ENCODE results near the gene HOXC9. TPM values are rescaled to one million over a fixed set of nuclear protein-coding genes. Genes with fewer than 3 reads are reported as not detected.

The HOXC9 gene
- total and polyA plus RNA-seq, 9 of the 15 experiments (the other 6 are each of a cell fraction or from before 2014, with no cell fraction given): 1.1 to 10.5 (median 9.3) TPM

DNA sequence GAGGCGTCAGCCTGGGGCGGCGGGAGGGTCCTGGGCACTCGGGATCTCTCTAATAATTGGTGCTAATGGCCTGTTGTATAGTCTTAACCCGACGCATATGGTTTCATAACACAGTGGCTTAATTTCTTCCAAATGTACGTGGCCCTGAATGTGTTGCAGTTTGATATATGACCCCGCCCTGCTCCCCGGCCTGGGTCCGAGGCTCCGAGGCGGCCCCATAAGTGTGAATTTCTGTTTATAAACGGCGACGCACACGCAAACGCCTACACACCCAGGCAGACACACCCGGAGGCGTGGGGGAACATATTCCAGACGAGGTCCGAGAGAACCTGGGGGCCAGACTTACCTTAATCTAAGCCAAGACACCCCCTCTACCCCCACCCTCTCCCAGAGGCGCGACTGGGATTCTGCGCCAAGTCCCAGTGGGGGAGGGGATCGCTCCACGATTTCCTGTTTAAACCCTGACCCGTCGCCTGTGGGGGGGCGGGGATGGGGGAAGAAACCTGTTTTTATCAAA lies 18.6 kb downstream of the HOXC9 start (continued):
- TF ChIP-seq, protein P1, sequence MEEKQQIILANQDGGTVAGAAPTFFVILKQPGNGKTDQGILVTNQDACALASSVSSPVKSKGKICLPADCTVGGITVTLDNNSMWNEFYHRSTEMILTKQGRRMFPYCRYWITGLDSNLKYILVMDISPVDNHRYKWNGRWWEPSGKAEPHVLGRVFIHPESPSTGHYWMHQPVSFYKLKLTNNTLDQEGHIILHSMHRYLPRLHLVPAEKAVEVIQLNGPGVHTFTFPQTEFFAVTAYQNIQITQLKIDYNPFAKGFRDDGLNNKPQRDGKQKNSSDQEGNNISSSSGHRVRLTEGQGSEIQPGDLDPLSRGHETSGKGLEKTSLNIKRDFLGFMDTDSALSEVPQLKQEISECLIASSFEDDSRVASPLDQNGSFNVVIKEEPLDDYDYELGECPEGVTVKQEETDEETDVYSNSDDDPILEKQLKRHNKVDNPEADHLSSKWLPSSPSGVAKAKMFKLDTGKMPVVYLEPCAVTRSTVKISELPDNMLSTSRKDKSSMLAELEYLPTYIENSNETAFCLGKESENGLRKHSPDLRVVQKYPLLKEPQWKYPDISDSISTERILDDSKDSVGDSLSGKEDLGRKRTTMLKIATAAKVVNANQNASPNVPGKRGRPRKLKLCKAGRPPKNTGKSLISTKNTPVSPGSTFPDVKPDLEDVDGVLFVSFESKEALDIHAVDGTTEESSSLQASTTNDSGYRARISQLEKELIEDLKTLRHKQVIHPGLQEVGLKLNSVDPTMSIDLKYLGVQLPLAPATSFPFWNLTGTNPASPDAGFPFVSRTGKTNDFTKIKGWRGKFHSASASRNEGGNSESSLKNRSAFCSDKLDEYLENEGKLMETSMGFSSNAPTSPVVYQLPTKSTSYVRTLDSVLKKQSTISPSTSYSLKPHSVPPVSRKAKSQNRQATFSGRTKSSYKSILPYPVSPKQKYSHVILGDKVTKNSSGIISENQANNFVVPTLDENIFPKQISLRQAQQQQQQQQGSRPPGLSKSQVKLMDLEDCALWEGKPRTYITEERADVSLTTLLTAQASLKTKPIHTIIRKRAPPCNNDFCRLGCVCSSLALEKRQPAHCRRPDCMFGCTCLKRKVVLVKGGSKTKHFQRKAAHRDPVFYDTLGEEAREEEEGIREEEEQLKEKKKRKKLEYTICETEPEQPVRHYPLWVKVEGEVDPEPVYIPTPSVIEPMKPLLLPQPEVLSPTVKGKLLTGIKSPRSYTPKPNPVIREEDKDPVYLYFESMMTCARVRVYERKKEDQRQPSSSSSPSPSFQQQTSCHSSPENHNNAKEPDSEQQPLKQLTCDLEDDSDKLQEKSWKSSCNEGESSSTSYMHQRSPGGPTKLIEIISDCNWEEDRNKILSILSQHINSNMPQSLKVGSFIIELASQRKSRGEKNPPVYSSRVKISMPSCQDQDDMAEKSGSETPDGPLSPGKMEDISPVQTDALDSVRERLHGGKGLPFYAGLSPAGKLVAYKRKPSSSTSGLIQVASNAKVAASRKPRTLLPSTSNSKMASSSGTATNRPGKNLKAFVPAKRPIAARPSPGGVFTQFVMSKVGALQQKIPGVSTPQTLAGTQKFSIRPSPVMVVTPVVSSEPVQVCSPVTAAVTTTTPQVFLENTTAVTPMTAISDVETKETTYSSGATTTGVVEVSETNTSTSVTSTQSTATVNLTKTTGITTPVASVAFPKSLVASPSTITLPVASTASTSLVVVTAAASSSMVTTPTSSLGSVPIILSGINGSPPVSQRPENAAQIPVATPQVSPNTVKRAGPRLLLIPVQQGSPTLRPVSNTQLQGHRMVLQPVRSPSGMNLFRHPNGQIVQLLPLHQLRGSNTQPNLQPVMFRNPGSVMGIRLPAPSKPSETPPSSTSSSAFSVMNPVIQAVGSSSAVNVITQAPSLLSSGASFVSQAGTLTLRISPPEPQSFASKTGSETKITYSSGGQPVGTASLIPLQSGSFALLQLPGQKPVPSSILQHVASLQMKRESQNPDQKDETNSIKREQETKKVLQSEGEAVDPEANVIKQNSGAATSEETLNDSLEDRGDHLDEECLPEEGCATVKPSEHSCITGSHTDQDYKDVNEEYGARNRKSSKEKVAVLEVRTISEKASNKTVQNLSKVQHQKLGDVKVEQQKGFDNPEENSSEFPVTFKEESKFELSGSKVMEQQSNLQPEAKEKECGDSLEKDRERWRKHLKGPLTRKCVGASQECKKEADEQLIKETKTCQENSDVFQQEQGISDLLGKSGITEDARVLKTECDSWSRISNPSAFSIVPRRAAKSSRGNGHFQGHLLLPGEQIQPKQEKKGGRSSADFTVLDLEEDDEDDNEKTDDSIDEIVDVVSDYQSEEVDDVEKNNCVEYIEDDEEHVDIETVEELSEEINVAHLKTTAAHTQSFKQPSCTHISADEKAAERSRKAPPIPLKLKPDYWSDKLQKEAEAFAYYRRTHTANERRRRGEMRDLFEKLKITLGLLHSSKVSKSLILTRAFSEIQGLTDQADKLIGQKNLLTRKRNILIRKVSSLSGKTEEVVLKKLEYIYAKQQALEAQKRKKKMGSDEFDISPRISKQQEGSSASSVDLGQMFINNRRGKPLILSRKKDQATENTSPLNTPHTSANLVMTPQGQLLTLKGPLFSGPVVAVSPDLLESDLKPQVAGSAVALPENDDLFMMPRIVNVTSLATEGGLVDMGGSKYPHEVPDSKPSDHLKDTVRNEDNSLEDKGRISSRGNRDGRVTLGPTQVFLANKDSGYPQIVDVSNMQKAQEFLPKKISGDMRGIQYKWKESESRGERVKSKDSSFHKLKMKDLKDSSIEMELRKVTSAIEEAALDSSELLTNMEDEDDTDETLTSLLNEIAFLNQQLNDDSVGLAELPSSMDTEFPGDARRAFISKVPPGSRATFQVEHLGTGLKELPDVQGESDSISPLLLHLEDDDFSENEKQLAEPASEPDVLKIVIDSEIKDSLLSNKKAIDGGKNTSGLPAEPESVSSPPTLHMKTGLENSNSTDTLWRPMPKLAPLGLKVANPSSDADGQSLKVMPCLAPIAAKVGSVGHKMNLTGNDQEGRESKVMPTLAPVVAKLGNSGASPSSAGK (IDR thresholded peaks at IDR 0.05): peak; percentile 61
- TF ChIP-seq EWSR1 (IDR thresholded peaks at IDR 0.05; ENCODE audit: borderline replicate concordance, low read depth, partially characterized antibody) (no peak), RBFOX2 (IDR thresholded peaks at IDR 0.05; ENCODE audit: low read depth, low read length) (peak; percentile 51), ZFP1 (CRISPR knock-in tag; IDR thresholded peaks at IDR 0.05) (no peak), ZBTB17 (CRISPR knock-in tag; IDR thresholded peaks at IDR 0.05) (no peak; the same call in 1 of the 2 replicates), NFIC (IDR thresholded peaks at IDR 0.05) (no peak), GTF2E2 (tag; IDR thresholded peaks at IDR 0.05) (0 out of 2 replicates have a peak, but pooled peaks have one; percentile 2), CXXC5 (CRISPR knock-in tag; IDR thresholded peaks at IDR 0.05) (peak; percentile 26; the same call in 1 of the 2 replicates)
- TF ChIP-seq, protein P2, sequence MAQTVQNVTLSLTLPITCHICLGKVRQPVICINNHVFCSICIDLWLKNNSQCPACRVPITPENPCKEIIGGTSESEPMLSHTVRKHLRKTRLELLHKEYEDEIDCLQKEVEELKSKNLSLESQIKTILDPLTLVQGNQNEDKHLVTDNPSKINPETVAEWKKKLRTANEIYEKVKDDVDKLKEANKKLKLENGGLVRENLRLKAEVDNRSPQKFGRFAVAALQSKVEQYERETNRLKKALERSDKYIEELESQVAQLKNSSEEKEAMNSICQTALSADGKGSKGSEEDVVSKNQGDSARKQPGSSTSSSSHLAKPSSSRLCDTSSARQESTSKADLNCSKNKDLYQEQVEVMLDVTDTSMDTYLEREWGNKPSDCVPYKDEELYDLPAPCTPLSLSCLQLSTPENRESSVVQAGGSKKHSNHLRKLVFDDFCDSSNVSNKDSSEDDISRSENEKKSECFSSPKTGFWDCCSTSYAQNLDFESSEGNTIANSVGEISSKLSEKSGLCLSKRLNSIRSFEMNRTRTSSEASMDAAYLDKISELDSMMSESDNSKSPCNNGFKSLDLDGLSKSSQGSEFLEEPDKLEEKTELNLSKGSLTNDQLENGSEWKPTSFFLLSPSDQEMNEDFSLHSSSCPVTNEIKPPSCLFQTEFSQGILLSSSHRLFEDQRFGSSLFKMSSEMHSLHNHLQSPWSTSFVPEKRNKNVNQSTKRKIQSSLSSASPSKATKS (CRISPR knock-in tag; IDR thresholded peaks at IDR 0.05): no peak
- TF ChIP-seq, protein P3, sequence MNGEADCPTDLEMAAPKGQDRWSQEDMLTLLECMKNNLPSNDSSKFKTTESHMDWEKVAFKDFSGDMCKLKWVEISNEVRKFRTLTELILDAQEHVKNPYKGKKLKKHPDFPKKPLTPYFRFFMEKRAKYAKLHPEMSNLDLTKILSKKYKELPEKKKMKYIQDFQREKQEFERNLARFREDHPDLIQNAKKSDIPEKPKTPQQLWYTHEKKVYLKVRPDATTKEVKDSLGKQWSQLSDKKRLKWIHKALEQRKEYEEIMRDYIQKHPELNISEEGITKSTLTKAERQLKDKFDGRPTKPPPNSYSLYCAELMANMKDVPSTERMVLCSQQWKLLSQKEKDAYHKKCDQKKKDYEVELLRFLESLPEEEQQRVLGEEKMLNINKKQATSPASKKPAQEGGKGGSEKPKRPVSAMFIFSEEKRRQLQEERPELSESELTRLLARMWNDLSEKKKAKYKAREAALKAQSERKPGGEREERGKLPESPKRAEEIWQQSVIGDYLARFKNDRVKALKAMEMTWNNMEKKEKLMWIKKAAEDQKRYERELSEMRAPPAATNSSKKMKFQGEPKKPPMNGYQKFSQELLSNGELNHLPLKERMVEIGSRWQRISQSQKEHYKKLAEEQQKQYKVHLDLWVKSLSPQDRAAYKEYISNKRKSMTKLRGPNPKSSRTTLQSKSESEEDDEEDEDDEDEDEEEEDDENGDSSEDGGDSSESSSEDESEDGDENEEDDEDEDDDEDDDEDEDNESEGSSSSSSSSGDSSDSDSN (IDR thresholded peaks at IDR 0.05; ENCODE audit: borderline replicate concordance in 1 of 2, low read depth in 2 of 2, low read length in 2 of 2): no peak
